Body of pancreas (tissue), 4 donors: ENCODE measurements around the gene SARS2. TPM values are rescaled to one million over a fixed set of nuclear protein-coding genes. Genes with fewer than 3 reads are reported as not detected.

Source experiments
- ATAC-seq: fragments of 150-250 bp; one replicate; pipeline ENCODE4 v1.9.1; 2016
- DNase-seq, 4 donors: peaks; one replicate each; pipeline ENCODE4 v3.0.0-alpha.2; 2019
- H3K27ac ChIP-seq, 4 donors: fragments of 200-600 bp; sonication (generic); 1 replicate in 3 of 4; 2 replicates in 1 of 4; pipeline versions ENCODE4 v1.5.1 to v1.6.1; 2016 to 2019; ENCODE audit warnings: mild to moderate bottlenecking in 1 of 4, mixed read lengths in 1 of 4, moderate library complexity in 1 of 4
- H3K27me3 ChIP-seq, 2 donors: fragments of 200-600 bp; sonication (generic); one replicate each; pipeline ENCODE4 v1.6.0; 2016; ENCODE audit warnings: mild to moderate bottlenecking in 1 of 2
- H3K36me3 ChIP-seq, 2 donors: fragments of 200-600 bp; sonication (generic); replicated peaks in 1 of 2; 2 replicates each; pipeline ENCODE4 v1.5.1; 2016; ENCODE audit warnings: low read depth in 2 of 2; ENCODE audit not compliant: insufficient read depth in 1 of 2
- H3K4me1 ChIP-seq: fragments of 200-600 bp; sonication (generic); one replicate; pipeline ENCODE4 v1.6.0; 2016
- H3K4me3 ChIP-seq, 2 donors: fragments of 200-600 bp; sonication (generic); 1 replicate in 1 of 2; 2 replicates in 1 of 2; pipeline ENCODE4 v1.5.1; 2016 to 2019
- H3K9me3 ChIP-seq, 3 donors: fragments of 200-600 bp; sonication (generic); 1 replicate in 2 of 3; 2 replicates in 1 of 3; pipeline ENCODE4 v1.5.1; 2016
- CTCF ChIP-seq, 7 experiments: fragments of 450-650 bp in 4 of 7; fragments of 200-600 bp in 3 of 7; sonication (generic) in 3 of 7; IDR thresholded peaks; one replicate each; pipeline ENCODE4 v1.5.1; 2016 to 2019; ENCODE audit warnings: antibody characterized with exemption in 7 of 7
- POLR2A ChIP-seq, 3 donors: fragments of 450-650 bp; IDR thresholded peaks; one replicate each; pipeline ENCODE4 v1.6.1; 2016; ENCODE audit warnings: antibody characterized with exemption in 3 of 3, mild to moderate bottlenecking in 2 of 3
- WGBS, 2 donors: methylation state at CpG; one replicate each; pipeline ENCODE4 v1.1.5; 2017; 5-methylcytosine and 5-hydroxymethylcytosine counted together
- intact Hi-C: fragments of 100-400 bp; cut with DNase I; formaldehyde crosslinking; loops from one replicate; pipeline ENCODE4 v1.15.1; 2023
- total RNA-seq, 2 donors: library from RNA; depleted of rRNA; stranded (reverse); fragments of >200 nt; gene quantifications; one replicate each; pipeline ENCODE4 v1.1.0, GENCODE V29; 2016

The SARS2 gene
- total RNA-seq, 2 donors from 2014 or later: 25.2 to 34.6 TPM

DNA sequence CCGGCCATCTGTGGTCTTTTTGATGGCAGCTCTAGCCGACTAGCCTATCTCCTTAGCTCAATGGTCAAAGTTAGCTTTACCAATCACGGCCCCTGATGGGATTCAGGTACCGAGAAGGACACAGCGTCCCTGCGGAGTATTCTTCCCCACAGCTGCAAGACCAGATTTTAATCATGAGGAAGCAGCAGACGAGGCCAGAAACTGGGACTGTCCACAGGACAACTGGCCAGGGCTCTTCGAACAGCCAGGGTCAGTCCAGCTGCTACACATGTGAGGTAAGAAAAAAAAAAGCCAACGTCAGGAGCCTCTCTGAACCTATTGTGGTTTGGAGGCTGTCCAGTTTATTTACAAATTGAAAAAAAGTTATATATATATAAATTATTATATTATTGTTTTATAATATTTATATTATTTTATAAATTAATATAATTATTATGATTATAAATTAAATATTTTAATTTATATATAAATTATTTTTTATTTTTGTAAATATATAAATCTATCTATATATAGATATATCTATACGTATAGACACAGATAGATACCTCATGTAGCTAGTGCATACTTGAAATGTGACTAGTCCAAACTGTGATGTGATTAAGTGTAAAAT, 63.3 kb downstream of the SARS2 start:
- Histone ChIP-seq H3K27ac (no peak overlapping the region), H3K4me1 (peaks cover 43% of the 10 kb centered on the region), H3K36me3 (no peaks in the 10 kb centered on the region), H3K4me3 (no peak overlapping the region), H3K9me3 (no peaks in the 10 kb centered on the region), H3K27me3 (no peaks in the 10 kb centered on the region)
- DNase-seq (no peak), ATAC-seq (no peak)
- WGBS, 2 donors: 82 to 83% methylated on average over 10 of the region's 10 CpGs
- no peak for TF ChIP-seq CTCF (IDR thresholded peaks at IDR 0.05)
- TF ChIP-seq POLR2A (IDR thresholded peaks at IDR 0.05): no peak
- intact Hi-C loops: no loop called here

Other genes with a start within 250 kb of the SARS2 start
- gene CAPN12, start 186.3 kb downstream of the SARS2 start, total RNA-seq: 10 to 100 TPM in 1 of 2 donors, 1 to 10 TPM in 1; 9.9 to 11.4 TPM
- gene LGALS7, start 157.2 kb downstream of the SARS2 start, total RNA-seq: not detected
- not detected for gene LGALS7B, start 141.6 kb downstream of the SARS2 start, total RNA-seq
- gene LGALS4, start 117.8 kb downstream of the SARS2 start, total RNA-seq: 100 to 1,000 TPM in 1 of 2 donors, 10 to 100 TPM in 1; 54.1 to 153 TPM
- gene ECH1, start 99.0 kb downstream of the SARS2 start, total RNA-seq: 10 to 100 TPM; 87.4 to 93.3 TPM
- 100 to 1,000 TPM in 1 of 2 donors, 10 to 100 TPM in 1; 80.4 to 139 TPM for gene HNRNPL, start 80.8 kb downstream of the SARS2 start, total RNA-seq
- 10 to 100 TPM in 1 of 2 donors, 1 to 10 TPM in 1; 6.9 to 13.7 TPM for gene RINL, start 52.5 kb downstream of the SARS2 start, total RNA-seq
- 10 to 100 TPM; 33.2 to 39.6 TPM for gene SIRT2, start 31.1 kb downstream of the SARS2 start, total RNA-seq
- 10 to 100 TPM in 1 of 2 donors, 1 to 10 TPM in 1; 7.8 to 28.3 TPM for gene NFKBIB, start 30.8 kb downstream of the SARS2 start, total RNA-seq
- not detected for gene CCER2, start 18.6 kb downstream of the SARS2 start, total RNA-seq
- 10 to 100 TPM; 16.6 to 16.8 TPM for gene MRPS12, start 181 bp upstream of the SARS2 start, total RNA-seq
- gene FBXO17, start 45.0 kb upstream of the SARS2 start, total RNA-seq: 10 to 100 TPM; 18.8 to 25.2 TPM
- gene FBXO27, start 101.8 kb upstream of the SARS2 start, total RNA-seq: 1 to 10 TPM in 1 of 2 donors, under 1 TPM in 1; 0.52 to 4.3 TPM
- gene ACP7, start 153.6 kb upstream of the SARS2 start, total RNA-seq: not detected
- 10 to 100 TPM; 18.9 to 40.2 TPM for gene PAK4, start 195.0 kb upstream of the SARS2 start, total RNA-seq